OCI-LY3 (cell line): ENCODE results near the gene DBI.

Source experiments
- H2AFZ ChIP-seq: fragments of 200-600, 300-600 bp; shearing (Covaris generic); 2 replicates; pipeline ENCODE4 v1.6.0; 2014; ENCODE audit warnings: antibody characterized with exemption, low read depth, low read length
- H3K27ac ChIP-seq: fragments of 200-600, 300-600 bp; sonication (generic); 2 replicates; pipeline ENCODE4 v1.5.1; 2014; ENCODE audit warnings: mild to moderate bottlenecking, low read length, moderate library complexity, mixed read lengths
- H3K27me3 ChIP-seq: fragments of 200-600, 300-600 bp; sonication (generic); 2 replicates; pipeline ENCODE4 v1.6.1; 2014; ENCODE audit warnings: low read depth, low read length, mixed read lengths
- H3K36me3 ChIP-seq: fragments of 200-600, 300-600 bp; sonication (generic); replicated peaks from 2 replicates; pipeline ENCODE3; 2014; ENCODE audit warnings: low read depth, low read length, mixed read lengths
- H3K4me1 ChIP-seq: fragments of 300-600, 200-600 bp; sonication (generic); 2 replicates; pipeline ENCODE4 v1.6.1; 2014; ENCODE audit warnings: low read length, mixed read lengths
- H3K4me2 ChIP-seq: fragments of 200-600, 300-600 bp; sonication (generic); 2 replicates; pipeline ENCODE4 v1.6.1; 2014; ENCODE audit warnings: low read length, mixed read lengths
- H3K4me3 ChIP-seq: fragments of 300-600, 200-600 bp; sonication (generic); 2 replicates; pipeline ENCODE4 v1.5.1; 2014; ENCODE audit warnings: antibody characterized with exemption, mild to moderate bottlenecking, low read length, moderate library complexity
- H3K79me2 ChIP-seq: fragments of 300-600, 200-600 bp; shearing (Covaris generic); 2 replicates; pipeline ENCODE4 v1.6.1; 2014; ENCODE audit warnings: mild to moderate bottlenecking, low read length, mixed read lengths
- H3K9ac ChIP-seq: fragments of 300-600, 200-600 bp; shearing (Covaris generic); 2 replicates; pipeline ENCODE4 v1.6.0; 2014; ENCODE audit warnings: mild to moderate bottlenecking, low read length, moderate library complexity
- H3K9me3 ChIP-seq: fragments of 200-600, 300-600 bp; shearing (Covaris generic); 2 replicates; pipeline ENCODE4 v1.6.1; 2014; ENCODE audit warnings: low read length, mixed read lengths; ENCODE audit not compliant: insufficient read depth
- H4K20me1 ChIP-seq: fragments of 200-600, 300-600 bp; sonication (generic); 2 replicates; pipeline ENCODE4 v1.6.1; 2016; ENCODE audit warnings: low read length, mixed read lengths; ENCODE audit not compliant: insufficient read depth
- EZH2phosphoT487 ChIP-seq: fragments of 200-600 bp; shearing (Covaris generic); IDR thresholded peaks from 2 replicates; pipeline ENCODE4 v1.6.1; 2018; ENCODE audit warnings: antibody characterized with exemption, mixed run types, low read depth
- TF ChIP-seq, protein P1 (sequence below): fragments of 200-600, 300-600 bp; sonication (generic); IDR thresholded peaks from 2 replicates; pipeline ENCODE4 v1.5.1; 2014; ENCODE audit warnings: antibody characterized with exemption, low read length, low read depth

DBI gene

DNA sequence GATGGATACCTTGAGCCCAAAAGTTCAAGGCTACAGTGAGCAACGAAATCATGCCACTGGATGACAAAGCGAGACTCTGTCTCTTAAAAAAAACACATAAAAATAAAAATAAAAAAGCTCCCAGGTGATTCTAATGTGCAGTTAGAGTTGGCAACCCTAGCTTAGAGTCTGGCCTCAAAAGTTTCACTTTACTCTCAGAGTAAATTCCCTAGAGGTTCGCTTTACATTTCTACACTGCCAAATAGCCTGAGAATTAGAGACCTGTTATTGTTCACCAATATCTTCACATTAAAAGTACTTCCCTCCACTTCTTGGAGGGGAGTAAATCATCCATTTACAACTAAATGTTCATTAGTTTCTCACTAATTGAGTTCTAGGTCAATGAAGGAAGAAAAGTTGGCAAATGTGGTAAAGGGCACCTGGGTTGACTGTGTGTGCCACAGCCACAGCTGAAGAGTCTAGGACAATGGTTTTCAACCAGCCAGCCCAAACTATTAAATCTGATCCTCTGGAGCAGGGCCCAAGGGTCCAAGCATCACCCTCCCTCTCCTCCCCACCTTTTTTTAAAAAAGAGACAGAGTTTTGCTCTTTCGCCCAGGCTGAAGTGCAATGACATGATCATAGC, 49.6 kb downstream of the DBI start:
- H3K27me3 ChIP-seq: peaks cover 17% of the 10 kb centered on the region

DNA sequence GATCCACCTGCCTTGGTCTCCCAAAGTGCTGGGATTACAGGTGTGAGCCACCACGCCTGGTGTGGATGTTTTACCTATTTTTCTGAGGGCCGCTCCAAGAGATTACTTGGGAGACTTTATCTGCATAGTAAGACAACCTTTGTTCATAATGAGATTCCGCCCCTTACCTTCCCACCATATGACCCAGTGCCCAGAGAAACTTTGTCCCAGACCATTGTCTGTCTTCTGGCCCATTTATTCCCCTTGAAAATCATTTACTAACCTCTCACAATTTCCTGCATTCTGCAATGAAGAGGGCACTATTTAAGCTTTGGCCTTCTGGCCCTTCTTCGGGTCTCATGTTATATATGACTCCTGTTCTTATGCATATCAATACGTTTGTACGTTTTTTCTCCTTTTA, 51.1 kb downstream of the DBI start:
- Histone ChIP-seq H4K20me1 (no peaks in the 10 kb centered on the region), H3K79me2 (no peaks in the 10 kb centered on the region), H3K4me1 (peaks cover 3% of the 10 kb centered on the region; the same call in 1 of the 2 replicates), H3K4me3 (no peak overlapping the region), H3K27ac (no peak overlapping the region), H3K4me2 (no peak overlapping the region), H3K27me3 (peaks cover 32% of the 10 kb centered on the region), H3K9me3 (no peaks in the 10 kb centered on the region), H3K9ac (no peak overlapping the region), H3K36me3 (no peaks in the 10 kb centered on the region), H2AFZ (no peak overlapping the region)
- TF ChIP-seq, protein P1, sequence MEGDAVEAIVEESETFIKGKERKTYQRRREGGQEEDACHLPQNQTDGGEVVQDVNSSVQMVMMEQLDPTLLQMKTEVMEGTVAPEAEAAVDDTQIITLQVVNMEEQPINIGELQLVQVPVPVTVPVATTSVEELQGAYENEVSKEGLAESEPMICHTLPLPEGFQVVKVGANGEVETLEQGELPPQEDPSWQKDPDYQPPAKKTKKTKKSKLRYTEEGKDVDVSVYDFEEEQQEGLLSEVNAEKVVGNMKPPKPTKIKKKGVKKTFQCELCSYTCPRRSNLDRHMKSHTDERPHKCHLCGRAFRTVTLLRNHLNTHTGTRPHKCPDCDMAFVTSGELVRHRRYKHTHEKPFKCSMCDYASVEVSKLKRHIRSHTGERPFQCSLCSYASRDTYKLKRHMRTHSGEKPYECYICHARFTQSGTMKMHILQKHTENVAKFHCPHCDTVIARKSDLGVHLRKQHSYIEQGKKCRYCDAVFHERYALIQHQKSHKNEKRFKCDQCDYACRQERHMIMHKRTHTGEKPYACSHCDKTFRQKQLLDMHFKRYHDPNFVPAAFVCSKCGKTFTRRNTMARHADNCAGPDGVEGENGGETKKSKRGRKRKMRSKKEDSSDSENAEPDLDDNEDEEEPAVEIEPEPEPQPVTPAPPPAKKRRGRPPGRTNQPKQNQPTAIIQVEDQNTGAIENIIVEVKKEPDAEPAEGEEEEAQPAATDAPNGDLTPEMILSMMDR: no peak
- no peak for TF ChIP-seq EZH2phosphoT487

More for the DNA sequence above, 49.6 kb downstream of the DBI start:
- Histone ChIP-seq H3K9ac (no peak overlapping the region), H3K4me1 (peaks cover 3% of the 10 kb centered on the region; the same call in 1 of the 2 replicates), H4K20me1 (no peaks in the 10 kb centered on the region), H3K79me2 (no peaks in the 10 kb centered on the region), H3K9me3 (no peaks in the 10 kb centered on the region), H3K27ac (no peak overlapping the region), H2AFZ (no peak overlapping the region), H3K4me3 (no peak overlapping the region), H3K36me3 (no peaks in the 10 kb centered on the region), H3K4me2 (no peak overlapping the region)
- TF ChIP-seq, protein P1: no peak
- no peak for TF ChIP-seq EZH2phosphoT487

DNA sequence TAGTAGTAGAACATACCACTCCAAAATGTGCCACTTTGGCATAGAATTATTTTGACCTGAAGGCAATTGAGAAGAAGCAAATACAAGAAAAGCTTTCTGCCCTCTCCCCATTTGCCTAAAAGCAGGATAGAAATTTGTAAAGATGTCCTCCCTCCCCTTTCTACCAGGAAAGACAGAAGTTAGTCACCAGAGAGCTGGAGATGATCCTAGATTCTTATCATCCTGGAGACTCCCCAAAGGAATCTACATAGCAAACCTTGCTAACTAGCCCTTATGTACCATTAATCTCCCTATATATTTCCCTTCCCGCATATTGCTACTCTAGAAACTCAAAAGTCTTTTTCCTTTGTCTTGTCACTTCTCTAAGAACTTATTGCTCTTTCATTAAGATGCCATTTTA, 52.3 kb downstream of the DBI start:
- H3K36me3 ChIP-seq: no peaks in the 10 kb centered on the region
- H4K20me1 ChIP-seq: no peaks in the 10 kb centered on the region
- peaks cover 40% of the 10 kb centered on the region for H3K27me3 ChIP-seq
- no peak overlapping the region for H3K4me2 ChIP-seq
- H3K27ac ChIP-seq: no peak overlapping the region
- no peaks in the 10 kb centered on the region for H3K9me3 ChIP-seq
- H3K4me1 ChIP-seq: peaks cover 3% of the 10 kb centered on the region; the same call in 1 of the 2 replicates
- H3K79me2 ChIP-seq: no peaks in the 10 kb centered on the region
- no peak overlapping the region for H3K9ac ChIP-seq
- TF ChIP-seq, protein P1: no peak
- no peak for TF ChIP-seq EZH2phosphoT487
- H3K4me3 ChIP-seq: no peak overlapping the region
- H2AFZ ChIP-seq: no peak overlapping the region

DNA sequence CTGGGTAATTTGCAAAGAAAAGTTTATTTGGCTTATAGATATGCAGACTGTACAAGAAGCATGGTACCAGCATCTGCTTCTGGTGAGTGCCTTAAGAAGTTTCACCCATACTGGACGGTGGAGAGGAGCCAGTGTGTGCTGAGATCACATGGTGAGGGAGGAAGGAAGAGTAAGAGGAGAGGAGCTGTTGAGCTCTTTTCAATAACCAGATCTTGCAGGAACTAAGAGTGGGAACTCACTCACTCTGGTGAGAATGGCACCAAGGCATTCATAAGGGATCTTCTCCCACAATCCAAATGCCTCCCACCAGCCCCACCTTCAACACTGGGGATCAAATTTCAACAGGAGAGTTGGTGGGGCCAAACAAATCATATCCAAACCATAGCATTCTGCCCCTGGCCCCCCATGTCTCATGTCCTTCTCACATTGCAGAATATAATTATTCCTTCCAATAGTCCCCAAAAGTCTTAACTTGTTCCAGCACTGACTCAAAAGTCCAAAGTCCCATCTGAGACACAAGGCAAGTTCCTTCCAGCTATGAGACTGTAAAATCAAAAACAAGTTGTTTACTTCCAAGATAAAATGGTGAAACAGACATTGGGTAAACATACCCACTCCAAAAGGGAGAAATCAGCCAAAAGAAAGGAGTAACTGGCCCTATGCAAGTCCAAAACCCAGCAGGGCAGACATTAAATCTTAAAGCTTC, 53.2 kb downstream of the DBI start:
- no peaks in the 10 kb centered on the region for H3K36me3 ChIP-seq
- H3K27me3 ChIP-seq: peaks cover 47% of the 10 kb centered on the region
- H3K4me1 ChIP-seq: peaks cover 3% of the 10 kb centered on the region; the same call in 1 of the 2 replicates
- H2AFZ ChIP-seq: no peak overlapping the region
- no peak overlapping the region for H3K4me3 ChIP-seq
- TF ChIP-seq EZH2phosphoT487: no peak
- TF ChIP-seq, protein P1: no peak
- H3K9me3 ChIP-seq: no peaks in the 10 kb centered on the region
- H3K27ac ChIP-seq: no peak overlapping the region
- H3K4me2 ChIP-seq: no peak overlapping the region
- H4K20me1 ChIP-seq: no peaks in the 10 kb centered on the region
- no peaks in the 10 kb centered on the region for H3K79me2 ChIP-seq
- no peak overlapping the region for H3K9ac ChIP-seq
